Bronchial epithelial cell (primary cell): ENCODE results near the gene COPA. TPM values are rescaled to one million over a fixed set of nuclear protein-coding genes. Genes with fewer than 3 reads are reported as not detected.
A peak's percentile ranks its signal among the peaks of the same experiment; 100 is the strongest.

Source experiments
- DNase-seq: peaks from one replicate; pipeline ENCODE4 v3.0.0-alpha.2; 2010; ENCODE audit warnings: low read depth
- FAIRE-seq: peaks from 2 replicates; lab custom pipeline; 2011; peaks lifted over from hg19 to GRCh38; lab: Jason Lieb, UNC
- H3K27me3 ChIP-seq: 2 replicates; pipeline ENCODE4 v1.5.1; 2011; ENCODE audit warnings: low read length; ENCODE audit not compliant: control insufficient read depth, insufficient read depth
- H3K36me3 ChIP-seq: 2 replicates; pipeline ENCODE4 v1.5.1; 2011; ENCODE audit warnings: low read length; ENCODE audit not compliant: control insufficient read depth, insufficient read depth
- H3K4me3 ChIP-seq: 2 replicates; pipeline ENCODE4 v1.5.1; 2011; ENCODE audit warnings: mild to moderate bottlenecking, low read depth, low read length, control low read depth
- CTCF ChIP-seq: IDR thresholded peaks from 2 replicates; pipeline ENCODE4 v1.5.1; 2011; ENCODE audit warnings: mild to moderate bottlenecking, moderate library complexity, low read length, control low read depth, inconsistent platforms; ENCODE audit not compliant: insufficient read depth, severe bottlenecking
- total RNA-seq: library from RNA; depleted of rRNA; stranded (reverse); fragments of >200 nt; gene quantifications from 2 replicates; pipeline ENCODE4 v1.2.1, GENCODE V29; 2014

COPA gene
- total RNA-seq, 1 donor from 2014 or later = 136 TPM

GRCh38 chr1:160360227-160360695 lies 17.2 kb upstream of the COPA start:
- H3K36me3 ChIP-seq = peaks cover 16% of the 10 kb centered on the region
- TF ChIP-seq CTCF = no peak
- FAIRE-seq = no peak

GRCh38 chr1:160359559-160360226 lies 16.6 kb upstream of the COPA start:
- no peak for FAIRE-seq
- TF ChIP-seq CTCF = no peak
- no peak overlapping the region for H3K4me3 ChIP-seq
- no peaks in the 10 kb centered on the region for H3K27me3 ChIP-seq
- H3K36me3 ChIP-seq = peaks cover 19% of the 10 kb centered on the region
- DNase-seq = no peak

More at GRCh38 chr1:160360227-160360695, 17.2 kb upstream of the COPA start:
- Histone ChIP-seq H3K4me3 (no peak overlapping the region), H3K27me3 (no peaks in the 10 kb centered on the region)
- DNase-seq = no peak

GRCh38 chr1:160358073-160358472 lies 15.0 kb upstream of the COPA start:
- peaks cover 31% of the 10 kb centered on the region for H3K36me3 ChIP-seq
- no peak overlapping the region for H3K4me3 ChIP-seq
- no peak for TF ChIP-seq CTCF
- H3K27me3 ChIP-seq = no peaks in the 10 kb centered on the region
- no peak for FAIRE-seq
- no peak for DNase-seq

- FAIRE-seq (no peak), DNase-seq (no peak)
- Histone ChIP-seq H3K27me3 (no peaks in the 10 kb centered on the region), H3K4me3 (no peak overlapping the region), H3K36me3 (peaks cover 34% of the 10 kb centered on the region)
- TF ChIP-seq CTCF = no peak
These were observed 14.4 kb upstream of the COPA start for GRCh38 chr1:160357286-160358002.

- DNase-seq (peak; percentile 30), FAIRE-seq (no peak)
- Histone ChIP-seq H3K36me3 (peaks cover 40% of the 10 kb centered on the region), H3K27me3 (no peaks in the 10 kb centered on the region), H3K4me3 (no peak overlapping the region)
- peak; percentile 54 for TF ChIP-seq CTCF
These were observed 11.4 kb upstream of the COPA start for GRCh38 chr1:160354388-160354985.
